Lower lobe of right lung (tissue), 2 donors: ENCODE data around the gene USP19. TPM values are rescaled to one million over a fixed set of nuclear protein-coding genes. Genes with fewer than 3 reads are reported as not detected.

Experiments
- ATAC-seq, 2 donors: fragments of 200-7000 bp; cut with Tn5 transposase; one replicate each; pipeline ENCODE4 v1.9.1; 2020 to 2022; ENCODE audit warnings: mild to moderate bottlenecking in 2 of 2, moderate library complexity in 2 of 2
- DNase-seq: peaks from one replicate; pipeline ENCODE4 v3.0.0-alpha.2; 2020
- H3K27ac ChIP-seq: fragments of 200-600 bp; one replicate; pipeline ENCODE4 v1.8.0; 2022
- H3K27me3 ChIP-seq: fragments of 200-600 bp; one replicate; pipeline ENCODE4 v1.8.0; 2022; ENCODE audit warnings: low read depth
- H3K36me3 ChIP-seq: fragments of 200-600 bp; one replicate; pipeline ENCODE4 v1.8.0; 2022; ENCODE audit warnings: mild to moderate bottlenecking
- H3K4me1 ChIP-seq: fragments of 200-600 bp; one replicate; pipeline ENCODE4 v1.8.0; 2022
- H3K4me3 ChIP-seq: fragments of 200-600 bp; one replicate; pipeline ENCODE4 v1.8.0; 2022; ENCODE audit warnings: mild to moderate bottlenecking
- H3K9me3 ChIP-seq: fragments of 200-600 bp; one replicate; pipeline ENCODE4 v1.8.0; 2022
- intact Hi-C: fragments of 100-400 bp; cut with DNase I; formaldehyde crosslinking; loops from one replicate; pipeline ENCODE4 v1.11.0; 2022
- microRNA-seq: library from miRNA; unstranded; fragments of <30 nt; microRNA quantifications from one replicate; pipeline ENCODE4 v1.2.0, GENCODE V29; 2020; ENCODE audit warnings: borderline number of aligned reads
- total RNA-seq: library from RNA; stranded (reverse); fragmentation: NEBNext Ultra II Directional; extraction: Animal tissue kit (Norgen Biotek cat#: 25700); gene quantifications from one replicate; pipeline ENCODE4 v1.2.1, GENCODE V29; 2021
- TF ChIP-seq, protein P1 (sequence below): fragments of 200-600 bp; IDR thresholded peaks from one replicate; pipeline ENCODE4 v1.8.0; 2022; ENCODE audit warnings: antibody characterized with exemption, mild to moderate bottlenecking
- donor health status: DM: no; HTN: yes; CAD: no; lungs with severe emphysema.

The USP19 gene
- total RNA-seq, 1 donor from 2014 or later = 60.4 TPM

DNA sequence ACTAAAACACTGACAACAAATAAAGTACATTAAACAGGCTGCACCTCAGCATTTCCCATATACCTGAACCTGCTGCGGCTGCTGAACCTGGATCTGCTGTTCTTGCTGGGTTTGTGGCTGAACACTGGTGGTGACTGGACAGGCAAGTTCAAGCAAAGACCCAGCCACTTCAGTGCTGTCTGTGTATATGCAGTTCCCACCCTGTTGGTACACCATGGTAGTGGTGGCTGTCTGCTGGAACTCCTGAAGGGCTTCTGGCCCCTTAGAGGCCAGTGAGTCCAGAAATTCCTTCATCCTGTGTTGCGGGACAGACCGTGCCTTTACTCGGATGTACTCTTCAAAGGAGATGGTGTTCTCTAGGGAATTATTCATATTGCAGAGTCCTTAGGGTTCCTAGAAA, 44.0 kb downstream of the USP19 start:
- TF ChIP-seq, protein P1, sequence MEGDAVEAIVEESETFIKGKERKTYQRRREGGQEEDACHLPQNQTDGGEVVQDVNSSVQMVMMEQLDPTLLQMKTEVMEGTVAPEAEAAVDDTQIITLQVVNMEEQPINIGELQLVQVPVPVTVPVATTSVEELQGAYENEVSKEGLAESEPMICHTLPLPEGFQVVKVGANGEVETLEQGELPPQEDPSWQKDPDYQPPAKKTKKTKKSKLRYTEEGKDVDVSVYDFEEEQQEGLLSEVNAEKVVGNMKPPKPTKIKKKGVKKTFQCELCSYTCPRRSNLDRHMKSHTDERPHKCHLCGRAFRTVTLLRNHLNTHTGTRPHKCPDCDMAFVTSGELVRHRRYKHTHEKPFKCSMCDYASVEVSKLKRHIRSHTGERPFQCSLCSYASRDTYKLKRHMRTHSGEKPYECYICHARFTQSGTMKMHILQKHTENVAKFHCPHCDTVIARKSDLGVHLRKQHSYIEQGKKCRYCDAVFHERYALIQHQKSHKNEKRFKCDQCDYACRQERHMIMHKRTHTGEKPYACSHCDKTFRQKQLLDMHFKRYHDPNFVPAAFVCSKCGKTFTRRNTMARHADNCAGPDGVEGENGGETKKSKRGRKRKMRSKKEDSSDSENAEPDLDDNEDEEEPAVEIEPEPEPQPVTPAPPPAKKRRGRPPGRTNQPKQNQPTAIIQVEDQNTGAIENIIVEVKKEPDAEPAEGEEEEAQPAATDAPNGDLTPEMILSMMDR = no peak
- Histone ChIP-seq H3K27ac (no peak overlapping the region), H3K27me3 (no peaks in the 10 kb centered on the region), H3K36me3 (peaks cover 81% of the 10 kb centered on the region), H3K9me3 (no peaks in the 10 kb centered on the region), H3K4me3 (no peak overlapping the region), H3K4me1 (no peaks in the 10 kb centered on the region)
- DNase-seq (no peak), ATAC-seq (no peak)
- intact Hi-C loops = no loop called here

DNA sequence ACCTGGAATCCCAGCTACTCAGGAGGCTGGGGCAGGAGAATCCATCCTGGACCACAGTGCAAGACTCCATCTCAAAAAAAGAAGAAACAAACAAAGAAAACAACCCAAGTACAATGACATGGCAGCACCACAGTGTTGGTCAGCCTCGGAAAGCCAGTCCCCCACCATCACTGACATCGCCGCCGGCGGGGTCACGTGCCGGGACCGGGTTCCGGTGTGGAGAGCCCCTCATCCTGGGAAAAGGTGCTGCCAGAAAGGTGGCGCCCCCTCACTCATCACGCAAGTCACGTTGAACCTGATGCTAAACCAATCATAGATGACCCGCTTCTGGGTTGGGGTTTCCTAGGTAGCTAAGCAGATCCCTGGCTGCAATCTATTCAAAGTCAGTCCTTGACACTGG, 44.5 kb downstream of the USP19 start:
- no peaks in the 10 kb centered on the region for H3K9me3 ChIP-seq
- intact Hi-C loops = no loop called here
- ATAC-seq = no peak
- H3K27ac ChIP-seq = no peak overlapping the region
- no peak overlapping the region for H3K4me3 ChIP-seq
- no peak for DNase-seq
- TF ChIP-seq, protein P1 = no peak
- peaks cover 86% of the 10 kb centered on the region for H3K36me3 ChIP-seq
- H3K27me3 ChIP-seq = no peaks in the 10 kb centered on the region
- no peaks in the 10 kb centered on the region for H3K4me1 ChIP-seq

Small RNA genes lying within 50 kb of the gene (microRNA-seq; reads per million reads assigned to microRNA genes)
- gene MIR6890 = not detected

Other genes starting within 250 kb of the USP19 start
- 29.0 TPM for gene SLC25A20, start 221.9 kb downstream of the USP19 start, total RNA-seq
- 87.4 TPM for gene ARIH2, start 202.0 kb downstream of the USP19 start, total RNA-seq
- gene P4HTM, start 130.6 kb downstream of the USP19 start, total RNA-seq = 44.0 TPM
- 157 TPM for gene WDR6, start 113.4 kb downstream of the USP19 start, total RNA-seq
- gene DALRD3, start 102.2 kb downstream of the USP19 start, total RNA-seq = 28.1 TPM
- gene NDUFAF3, start 98.7 kb downstream of the USP19 start, total RNA-seq = 85.6 TPM
- gene IMPDH2, start 91.4 kb downstream of the USP19 start, total RNA-seq = 112 TPM
- 85.4 TPM for gene QRICH1, start 26.8 kb downstream of the USP19 start, total RNA-seq
- 198 TPM for gene QARS1, start 16.1 kb downstream of the USP19 start, total RNA-seq
- gene LAMB2, start 12.2 kb upstream of the USP19 start, total RNA-seq = 410 TPM
- gene CCDC71, start 45.5 kb upstream of the USP19 start, total RNA-seq = 23.4 TPM
- 34.8 TPM for gene KLHDC8B, start 50.8 kb upstream of the USP19 start, total RNA-seq
- gene C3orf62, start 156.4 kb upstream of the USP19 start, total RNA-seq = 10.0 TPM
- 71.3 TPM for gene USP4, start 219.2 kb upstream of the USP19 start, total RNA-seq
- gene GPX1, start 237.5 kb upstream of the USP19 start, total RNA-seq = 450 TPM